Astrocyte (in vitro differentiated cells and primary cell): ENCODE measurements around the gene ARID5A. TPM values are rescaled to one million over a fixed set of nuclear protein-coding genes. Genes with fewer than 3 reads are reported as not detected.

Experiments
- DNase-seq: peaks from one replicate; pipeline ENCODE4 v3.0.0-alpha.2; 2010; ENCODE audit warnings: low read depth
- FAIRE-seq: peaks from 2 replicates; lab custom pipeline; 2011; peaks lifted over from hg19 to GRCh38; lab: Jason Lieb, UNC
- H2AFZ ChIP-seq: 2 replicates; pipeline ENCODE4 v1.6.0; 2012; ENCODE audit warnings: low read depth, low read length, inconsistent platforms
- H3K27ac ChIP-seq: 2 replicates; pipeline ENCODE4 v1.5.1; 2011; ENCODE audit warnings: low read depth, low read length, inconsistent platforms
- H3K27me3 ChIP-seq: 2 replicates; pipeline ENCODE4 v1.6.0; 2011; ENCODE audit warnings: low read length, inconsistent platforms; ENCODE audit not compliant: insufficient read depth
- H3K36me3 ChIP-seq: 2 replicates; pipeline ENCODE4 v1.5.1; 2011; ENCODE audit warnings: low read length, inconsistent platforms; ENCODE audit not compliant: insufficient read depth
- H3K4me1 ChIP-seq: 2 replicates; pipeline ENCODE4 v1.5.1; 2011; ENCODE audit warnings: low read length, inconsistent platforms; ENCODE audit not compliant: insufficient read depth
- H3K4me2 ChIP-seq: 2 replicates; pipeline ENCODE4 v1.6.0; 2012; ENCODE audit warnings: low read length, inconsistent platforms
- H3K4me3 ChIP-seq: 2 replicates; pipeline ENCODE4 v1.5.1; 2011; ENCODE audit warnings: low read depth, mild to moderate bottlenecking, low read length, inconsistent platforms; ENCODE audit not compliant: insufficient read depth
- H3K79me2 ChIP-seq: 2 replicates; pipeline ENCODE4 v1.6.0; 2012; ENCODE audit warnings: mild to moderate bottlenecking, low read length, inconsistent platforms; ENCODE audit not compliant: insufficient read depth
- H3K9ac ChIP-seq: 2 replicates; pipeline ENCODE4 v1.6.0; 2012; ENCODE audit warnings: mild to moderate bottlenecking, low read length, inconsistent platforms
- H3K9me3 ChIP-seq: 2 replicates; pipeline ENCODE4 v1.5.1; 2012; ENCODE audit warnings: low read depth, mild to moderate bottlenecking, low read length, inconsistent platforms; ENCODE audit not compliant: insufficient read depth
- H4K20me1 ChIP-seq: 2 replicates; pipeline ENCODE4 v1.6.0; 2012; ENCODE audit warnings: low read length, inconsistent platforms; ENCODE audit not compliant: insufficient read depth
- H3K27ac Mint-ChIP-seq: one replicate; pipeline ENCODE4 v1.8.0; 2021; ENCODE audit warnings: mild to moderate bottlenecking, mixed read lengths; ENCODE audit not compliant: unreplicated experiment
- H3K27me3 Mint-ChIP-seq: one replicate; pipeline ENCODE4 v1.8.0; 2021; ENCODE audit warnings: low read depth, mixed read lengths; ENCODE audit not compliant: unreplicated experiment
- H3K36me3 Mint-ChIP-seq: one replicate; pipeline ENCODE4 v1.8.0; 2021; ENCODE audit warnings: low read depth, mixed read lengths; ENCODE audit not compliant: unreplicated experiment
- H3K4me1 Mint-ChIP-seq: one replicate; pipeline ENCODE4 v1.8.0; 2021; ENCODE audit warnings: low read depth, mixed read lengths; ENCODE audit not compliant: unreplicated experiment
- H3K4me3 Mint-ChIP-seq: one replicate; pipeline ENCODE4 v1.8.0; 2021; ENCODE audit warnings: mild to moderate bottlenecking, moderate library complexity, mixed read lengths; ENCODE audit not compliant: unreplicated experiment
- H3K9me3 Mint-ChIP-seq: one replicate; pipeline ENCODE4 v1.8.0; 2021; ENCODE audit warnings: mild to moderate bottlenecking, mixed read lengths; ENCODE audit not compliant: unreplicated experiment
- EZH2 ChIP-seq: IDR thresholded peaks from 2 replicates; pipeline ENCODE4 v1.6.1; 2012; ENCODE audit warnings: mild to moderate bottlenecking, low read length, inconsistent platforms; ENCODE audit not compliant: insufficient read depth
- total RNA-seq: library from RNA; stranded (reverse); gene quantifications from 2 replicates; pipeline ENCODE4 v1.2.1, GENCODE V29; 2021
- TF ChIP-seq, protein P1 (sequence below): IDR thresholded peaks from 2 replicates; pipeline ENCODE4 v1.5.1; 2011; ENCODE audit warnings: low read depth, mild to moderate bottlenecking, inconsistent platforms, low read length, moderate library complexity; ENCODE audit not compliant: insufficient read depth

ARID5A gene
- total RNA-seq, 1 donor from 2014 or later: 11.8 TPM

DNA sequence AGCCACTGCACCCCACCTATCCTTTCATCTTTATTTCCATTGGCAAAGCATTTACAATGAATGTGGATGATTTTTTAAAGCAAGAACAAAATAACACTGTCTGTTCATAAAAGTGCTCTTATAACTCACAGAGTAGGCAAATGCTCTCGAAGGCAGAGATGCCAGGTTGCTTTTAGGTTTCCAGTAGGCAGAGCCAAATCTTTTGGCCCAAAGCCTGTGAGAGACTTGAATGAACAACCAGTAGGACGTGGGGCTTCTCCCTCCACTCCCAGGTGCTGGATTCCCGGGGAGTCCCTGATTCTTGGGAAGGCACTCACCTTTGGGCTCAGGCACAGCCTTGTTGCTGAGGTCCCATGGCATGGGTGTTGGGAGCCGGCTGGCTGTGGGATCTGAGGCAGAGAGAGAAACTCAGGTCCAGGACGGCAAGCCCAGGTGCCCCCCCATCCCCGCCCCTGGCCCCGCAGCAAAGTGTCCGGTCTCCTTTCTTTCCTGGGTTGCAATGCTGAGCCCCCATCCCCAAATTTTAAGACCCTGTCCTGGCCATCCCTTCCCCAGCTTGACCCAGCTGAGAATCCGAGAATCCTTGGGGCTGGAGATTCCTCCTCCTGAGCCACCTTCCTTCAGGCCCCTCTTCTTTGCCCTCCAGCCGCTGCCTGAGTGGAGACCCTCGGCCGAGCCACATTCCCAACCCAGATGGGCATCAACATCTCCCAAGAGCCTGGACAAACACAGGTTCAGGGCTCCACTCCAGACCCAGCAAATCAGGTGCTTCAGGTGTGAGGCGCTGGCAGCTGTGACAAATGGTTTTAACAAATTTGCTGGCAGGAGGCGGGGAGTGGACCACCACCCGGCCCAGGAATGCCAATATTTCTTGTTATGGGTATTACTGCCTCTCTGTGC is 37.2 kb upstream of the ARID5A start:
- H3K27me3 Mint-ChIP-seq: peaks cover 19% of the 10 kb centered on the region

DNA sequence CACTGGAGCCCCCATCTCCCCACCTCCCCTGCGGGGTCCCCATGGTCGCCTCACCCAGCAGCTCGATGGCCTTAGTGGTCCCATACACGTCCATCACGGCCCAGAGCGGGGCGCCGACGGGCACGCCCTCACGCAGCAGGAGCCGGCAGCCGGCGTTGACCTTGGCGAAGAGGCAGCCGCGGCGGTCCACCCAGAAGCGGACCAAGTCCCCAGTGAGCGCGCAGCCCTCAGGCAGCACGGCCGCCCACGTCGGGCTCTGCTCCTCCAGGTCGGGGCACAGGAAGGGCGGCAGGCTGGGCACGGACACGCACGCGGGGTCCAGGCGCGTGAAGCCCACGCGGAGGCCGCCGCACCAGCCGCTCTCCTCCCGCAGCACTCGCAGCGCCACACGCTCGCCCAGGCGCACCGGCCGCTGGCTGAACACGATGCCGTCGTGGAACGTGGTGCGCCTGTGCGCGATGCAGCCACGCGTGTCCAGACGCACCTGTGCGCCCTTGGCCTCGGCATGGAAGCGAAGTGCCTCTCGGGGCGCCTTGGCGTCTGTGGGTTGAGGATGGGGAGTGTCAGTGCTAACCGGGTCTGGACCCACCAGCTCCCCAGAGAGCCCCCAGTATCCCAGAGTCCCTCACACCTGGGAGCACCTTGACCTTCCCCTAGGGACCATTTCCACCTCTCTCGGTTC is 36.0 kb upstream of the ARID5A start:
- Mint-ChIP-seq H3K9me3 (peaks cover 5% of the 10 kb centered on the region), H3K27ac (no peak overlapping the region), H3K27me3 (peaks cover 19% of the 10 kb centered on the region), H3K4me3 (no peak overlapping the region), H3K4me1 (peaks cover 6% of the 10 kb centered on the region), H3K36me3 (no peaks in the 10 kb centered on the region)
- H2AFZ ChIP-seq: no peak overlapping the region
- H4K20me1 ChIP-seq: no peaks in the 10 kb centered on the region
- TF ChIP-seq, protein P1, sequence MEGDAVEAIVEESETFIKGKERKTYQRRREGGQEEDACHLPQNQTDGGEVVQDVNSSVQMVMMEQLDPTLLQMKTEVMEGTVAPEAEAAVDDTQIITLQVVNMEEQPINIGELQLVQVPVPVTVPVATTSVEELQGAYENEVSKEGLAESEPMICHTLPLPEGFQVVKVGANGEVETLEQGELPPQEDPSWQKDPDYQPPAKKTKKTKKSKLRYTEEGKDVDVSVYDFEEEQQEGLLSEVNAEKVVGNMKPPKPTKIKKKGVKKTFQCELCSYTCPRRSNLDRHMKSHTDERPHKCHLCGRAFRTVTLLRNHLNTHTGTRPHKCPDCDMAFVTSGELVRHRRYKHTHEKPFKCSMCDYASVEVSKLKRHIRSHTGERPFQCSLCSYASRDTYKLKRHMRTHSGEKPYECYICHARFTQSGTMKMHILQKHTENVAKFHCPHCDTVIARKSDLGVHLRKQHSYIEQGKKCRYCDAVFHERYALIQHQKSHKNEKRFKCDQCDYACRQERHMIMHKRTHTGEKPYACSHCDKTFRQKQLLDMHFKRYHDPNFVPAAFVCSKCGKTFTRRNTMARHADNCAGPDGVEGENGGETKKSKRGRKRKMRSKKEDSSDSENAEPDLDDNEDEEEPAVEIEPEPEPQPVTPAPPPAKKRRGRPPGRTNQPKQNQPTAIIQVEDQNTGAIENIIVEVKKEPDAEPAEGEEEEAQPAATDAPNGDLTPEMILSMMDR: no peak
- TF ChIP-seq EZH2: peak; percentile 71
- H3K79me2 ChIP-seq: no peaks in the 10 kb centered on the region
- no peaks in the 10 kb centered on the region for H3K36me3 ChIP-seq
- H3K9ac ChIP-seq: no peak overlapping the region
- peaks cover 6% of the 10 kb centered on the region for H3K4me1 ChIP-seq
- FAIRE-seq: no peak
- peaks cover 35% of the 10 kb centered on the region for H3K27me3 ChIP-seq
- no peak overlapping the region for H3K4me3 ChIP-seq
- no peak for DNase-seq
- no peak overlapping the region for H3K27ac ChIP-seq
- no peak overlapping the region for H3K4me2 ChIP-seq
- H3K9me3 ChIP-seq: no peaks in the 10 kb centered on the region

More for the DNA sequence above, 37.2 kb upstream of the ARID5A start:
- H3K27me3 ChIP-seq: peaks cover 35% of the 10 kb centered on the region
- TF ChIP-seq EZH2: no peak
- TF ChIP-seq, protein P1: no peak
- no peak overlapping the region for H3K27ac ChIP-seq
- Mint-ChIP-seq H3K4me1 (no peaks in the 10 kb centered on the region), H3K4me3 (no peak overlapping the region), H3K27ac (no peak overlapping the region), H3K36me3 (no peaks in the 10 kb centered on the region), H3K9me3 (peaks cover 7% of the 10 kb centered on the region)
- no peak overlapping the region for H3K4me3 ChIP-seq
- H3K79me2 ChIP-seq: no peaks in the 10 kb centered on the region
- H4K20me1 ChIP-seq: no peaks in the 10 kb centered on the region
- no peak overlapping the region for H3K4me2 ChIP-seq
- H3K4me1 ChIP-seq: no peaks in the 10 kb centered on the region
- no peaks in the 10 kb centered on the region for H3K36me3 ChIP-seq
- no peak for DNase-seq
- H3K9me3 ChIP-seq: no peaks in the 10 kb centered on the region
- FAIRE-seq: no peak
- no peak overlapping the region for H2AFZ ChIP-seq
- H3K9ac ChIP-seq: no peak overlapping the region
